Cerebellar nuclear complex (tissue), 1 donor: ENCODE results near the gene UBE2R2.
A peak's percentile ranks its signal among the peaks of the same experiment; 100 is the strongest.
"Not testable (repeated sequence)": the region's sequence is repeated elsewhere in the genome, so short reads cannot be mapped to it uniquely, and the experiment has no call there.

Experiments used
- DNase-seq, 2 experiments: peaks; one replicate each; lab custom pipeline; 2025; lab: John Stamatoyannopoulos, UW

Gene UBE2R2

DNA sequence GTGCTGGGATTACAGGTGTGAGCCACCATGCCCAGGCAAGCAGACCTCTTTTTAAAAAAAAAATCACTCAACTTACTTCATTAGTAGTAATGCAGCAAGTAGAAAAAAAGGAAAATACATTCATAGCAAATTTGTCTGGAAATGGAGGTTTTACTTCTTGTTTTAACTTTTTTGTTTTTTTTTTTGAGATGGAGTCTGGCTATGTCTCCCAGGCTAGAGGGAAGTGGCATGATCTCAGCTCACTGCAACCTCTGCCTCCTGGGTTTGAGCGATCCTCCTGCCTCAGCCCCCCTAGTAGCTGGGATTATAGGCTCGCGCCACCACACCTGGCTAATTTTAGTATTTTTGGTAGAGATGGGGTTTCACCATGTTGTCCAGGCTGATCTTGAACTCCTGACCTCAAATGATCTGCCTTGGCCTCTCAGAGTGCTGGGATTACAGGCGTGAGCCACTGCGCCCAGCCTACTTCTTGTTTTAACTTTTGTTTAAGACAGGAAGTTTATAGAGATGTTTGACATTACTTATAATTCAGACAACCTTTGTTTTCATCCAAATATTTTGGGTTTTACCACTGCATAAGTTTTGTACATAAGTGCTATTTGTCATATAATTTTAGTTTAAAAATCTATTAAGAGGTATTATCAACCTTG is 26.5 kb downstream of the UBE2R2 start:
- DNase-seq = no peak

DNA sequence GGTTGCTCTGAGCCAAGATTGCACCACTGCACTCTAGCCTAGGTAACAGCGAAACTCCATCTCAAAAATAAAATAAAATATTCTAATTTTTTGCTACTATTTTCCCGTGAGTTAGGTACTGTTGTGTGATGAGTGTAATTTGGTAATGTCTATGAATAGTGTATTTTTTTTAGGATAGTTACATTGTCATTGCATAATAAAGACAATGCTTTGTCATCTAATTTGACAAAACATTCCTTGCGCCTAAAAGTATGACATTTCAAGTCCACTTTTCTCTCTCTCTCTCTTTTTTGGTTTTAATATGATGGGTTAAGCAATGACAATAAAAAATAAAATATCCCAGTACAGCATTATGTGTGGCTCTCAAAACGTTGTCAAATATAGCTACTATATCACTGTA is 29.3 kb downstream of the UBE2R2 start:
- no peak for DNase-seq

DNA sequence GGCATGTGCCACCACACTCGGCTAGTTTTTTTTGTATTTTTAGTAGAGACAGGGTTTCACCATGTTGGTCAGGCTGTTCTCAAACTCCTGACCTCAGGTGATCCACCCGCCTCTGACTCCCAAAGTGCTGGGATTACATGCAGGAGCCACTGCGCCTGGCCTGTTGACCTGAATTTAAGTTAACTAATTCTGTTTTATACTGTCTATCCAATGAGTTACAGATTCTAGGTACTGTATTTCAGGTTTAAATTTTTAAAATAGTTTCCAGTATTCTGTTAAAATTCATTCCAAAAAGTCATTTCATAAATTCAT is 30.9 kb downstream of the UBE2R2 start:
- DNase-seq = not testable (repeated sequence)

DNA sequence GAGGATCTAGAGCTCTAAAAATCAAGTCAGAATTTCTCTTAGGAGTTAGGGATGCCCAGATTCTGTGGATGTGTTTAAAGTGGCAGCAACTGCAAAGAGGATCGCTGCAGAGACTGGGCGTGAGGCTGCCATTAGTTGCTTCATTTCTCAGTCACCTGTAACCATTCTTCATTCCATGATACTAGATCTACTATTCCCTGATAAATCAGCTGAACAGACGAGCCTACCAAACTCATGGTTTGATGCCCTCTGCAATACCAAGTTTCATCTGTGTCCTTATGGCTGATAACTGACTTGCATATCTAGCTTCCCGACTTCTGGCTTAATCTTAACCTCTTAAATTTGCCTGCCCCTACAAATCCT is 33.3 kb downstream of the UBE2R2 start:
- no peak for DNase-seq

DNA sequence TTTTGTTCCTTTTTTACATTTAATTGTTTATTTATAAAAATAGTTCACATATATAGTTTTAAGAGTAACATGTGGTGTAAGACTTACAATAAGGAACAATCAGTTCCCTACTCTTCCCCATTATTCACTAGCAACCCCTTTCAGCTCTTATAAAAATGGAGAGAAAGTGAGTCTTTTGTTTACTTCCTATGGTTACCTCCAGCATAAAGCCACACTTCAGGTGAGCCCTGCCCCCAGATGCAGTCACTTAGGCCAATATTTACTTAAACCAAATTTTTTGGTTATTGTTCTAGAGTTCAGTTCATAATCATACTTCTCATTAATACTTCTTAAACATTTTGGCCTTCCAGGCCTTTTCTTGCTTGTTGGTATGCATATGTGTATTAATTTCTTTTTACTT is 33.7 kb downstream of the UBE2R2 start:
- DNase-seq = no peak

DNA sequence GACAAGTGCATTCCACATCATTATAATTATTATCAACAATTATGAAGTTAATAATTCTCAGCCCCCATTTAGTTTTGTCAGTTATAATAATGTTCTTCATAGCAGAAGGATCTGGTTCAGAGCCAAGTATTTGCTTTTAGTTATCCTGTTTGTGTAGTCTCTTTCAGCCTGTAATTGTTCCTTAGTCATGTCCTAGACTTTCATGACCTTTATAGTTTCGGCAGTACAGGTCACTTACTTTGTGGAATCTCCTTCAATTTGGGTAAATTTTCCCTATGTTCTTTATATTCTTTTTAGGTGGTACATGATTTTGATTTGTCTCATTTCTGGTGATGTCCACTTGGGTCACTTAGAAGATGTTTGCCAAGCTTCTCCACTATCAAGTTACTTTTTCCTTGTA is 34.3 kb downstream of the UBE2R2 start:
- DNase-seq = no peak

DNA sequence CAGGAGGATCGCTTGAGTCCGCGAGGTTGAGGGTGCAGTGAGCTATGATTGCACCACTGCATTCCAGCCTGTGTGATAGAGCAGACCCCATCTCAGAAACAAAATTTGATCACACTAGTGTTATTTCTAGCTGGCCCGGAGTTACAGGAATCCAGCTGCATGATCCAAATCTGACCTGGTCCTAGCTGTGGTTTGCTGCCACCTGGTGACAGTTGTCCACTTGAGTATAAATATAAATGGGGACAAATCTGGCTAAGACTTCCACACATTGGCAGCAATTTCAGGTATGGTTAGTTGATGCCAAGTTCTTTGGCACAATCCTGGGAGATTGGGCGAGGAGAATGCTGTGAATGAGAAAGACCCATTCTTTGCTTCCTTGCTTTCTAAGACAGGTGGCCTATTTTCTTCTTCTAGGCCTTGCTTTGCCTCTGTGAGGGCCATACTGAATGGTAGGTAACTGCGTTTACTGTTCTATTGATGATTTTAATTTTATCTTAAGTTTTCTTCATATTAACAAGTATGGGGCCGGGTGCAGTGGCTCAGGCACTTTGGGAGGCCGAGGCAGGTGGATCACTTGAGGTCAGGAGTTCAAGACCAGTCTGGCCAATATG is 35.4 kb downstream of the UBE2R2 start:
- peak; percentile 49 to 87 for DNase-seq

DNA sequence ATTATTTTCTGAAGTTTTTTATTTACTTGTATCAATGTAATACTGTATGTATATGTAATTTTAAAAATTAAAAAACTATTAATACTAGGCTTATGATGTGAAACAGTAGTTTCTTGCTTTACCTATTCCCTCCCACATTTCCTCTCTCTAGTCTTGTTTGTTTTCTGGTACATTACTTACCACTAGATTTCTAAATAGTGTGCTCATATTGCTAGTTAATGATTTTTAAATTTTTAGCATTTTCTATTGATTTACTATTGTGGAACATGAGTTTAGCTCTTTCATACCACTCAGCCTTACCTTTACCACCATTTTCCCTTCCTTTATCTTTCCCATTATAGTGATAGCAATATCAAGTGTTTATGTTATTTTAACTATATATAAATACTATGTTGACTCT is 39.3 kb downstream of the UBE2R2 start:
- no peak for DNase-seq

DNA sequence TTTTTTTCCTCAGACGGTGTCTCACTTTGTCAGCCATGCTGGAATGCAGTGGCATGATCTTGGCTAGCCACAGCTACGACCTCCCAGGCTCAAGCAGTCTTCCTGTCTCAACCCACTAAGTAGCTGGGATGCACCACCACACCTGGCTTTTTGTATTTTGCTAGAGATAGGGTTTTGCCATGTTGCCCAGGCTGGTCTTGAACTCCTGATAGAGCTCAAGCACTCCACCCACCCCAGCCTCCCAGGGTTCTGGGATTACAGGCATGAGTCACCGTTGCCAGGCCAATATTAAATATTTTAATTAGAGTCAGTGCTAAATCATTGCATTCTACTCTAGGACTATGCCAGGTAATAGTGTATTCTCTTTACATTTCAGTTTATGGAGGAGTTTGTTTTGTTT is 41.5 kb downstream of the UBE2R2 start:
- no peak for DNase-seq

DNA sequence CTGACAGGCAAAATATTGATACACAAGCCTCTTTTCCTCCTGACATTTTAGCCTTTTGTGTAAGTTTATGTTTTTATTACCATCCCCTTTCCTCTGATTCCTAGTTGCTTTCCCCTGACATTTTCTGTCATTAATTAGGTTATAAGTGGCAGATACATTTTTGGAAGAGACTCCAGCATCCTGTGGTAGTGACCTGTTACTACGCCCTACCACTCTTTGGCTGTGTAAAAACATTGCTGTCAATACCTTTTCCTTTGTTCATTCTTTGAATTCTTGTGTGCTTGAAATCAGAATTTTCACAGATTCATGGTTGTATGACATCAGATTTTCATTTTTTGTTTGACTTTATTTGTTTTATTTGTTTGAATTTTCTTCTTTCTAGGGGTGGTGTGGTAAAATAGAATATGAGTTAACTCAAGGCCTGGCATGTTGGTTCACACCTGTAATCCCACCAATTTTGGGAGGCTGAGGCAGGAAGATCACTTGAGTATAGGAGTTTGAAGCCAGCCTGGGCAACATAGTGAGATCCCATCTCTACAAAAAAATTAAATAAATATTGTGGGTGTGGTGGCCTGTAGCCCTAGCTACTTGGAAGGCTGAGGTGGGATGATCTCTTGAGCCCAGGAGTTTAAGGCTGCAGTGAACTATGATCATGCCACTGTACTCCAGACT is 43.4 kb downstream of the UBE2R2 start:
- DNase-seq = no peak

DNA sequence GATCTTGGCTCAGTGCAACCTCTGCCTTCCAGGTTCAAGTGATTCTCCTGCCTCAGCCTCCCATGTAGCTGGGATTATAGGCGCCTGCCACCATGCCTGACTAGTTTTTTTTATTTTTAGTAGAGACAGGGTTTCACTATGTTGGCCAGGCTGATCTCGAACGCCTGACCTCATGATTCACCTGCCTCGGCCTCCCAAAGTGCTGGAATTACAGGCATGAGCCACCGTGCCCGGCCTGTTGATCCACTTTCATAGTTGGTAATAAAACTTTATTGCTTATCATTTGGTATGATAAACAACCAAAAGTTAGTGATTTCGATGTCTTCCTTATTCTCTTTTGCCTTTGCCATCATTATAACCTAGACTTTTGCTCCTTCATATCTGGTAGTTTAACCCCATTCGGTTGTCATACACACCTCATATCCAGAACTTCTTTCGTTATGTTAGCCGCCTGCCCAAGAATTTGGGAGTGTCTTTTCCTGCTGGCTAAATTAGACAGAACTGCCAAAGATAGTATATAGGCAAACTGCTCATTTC is 45.0 kb downstream of the UBE2R2 start:
- DNase-seq = no peak

DNA sequence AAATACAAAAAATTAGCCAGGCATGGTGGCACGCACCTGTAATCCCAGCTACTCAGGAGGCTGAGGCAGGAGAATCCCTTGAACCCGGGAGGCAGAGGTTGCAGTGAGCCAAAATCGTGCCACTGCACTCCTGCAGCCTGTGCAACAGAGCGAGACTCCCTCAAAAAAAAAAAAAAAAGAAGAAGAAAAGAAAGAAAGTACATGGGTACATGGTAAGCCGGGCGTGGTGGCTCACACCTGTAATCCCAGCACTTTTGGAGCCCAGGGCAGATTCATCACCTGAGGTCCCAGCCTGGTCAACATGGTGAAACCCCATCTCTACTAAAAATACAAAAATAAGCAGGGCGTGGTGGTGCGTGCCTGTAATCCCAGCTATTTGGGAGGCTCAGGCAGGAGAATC is 46.1 kb downstream of the UBE2R2 start:
- DNase-seq = not testable (repeated sequence)

DNA sequence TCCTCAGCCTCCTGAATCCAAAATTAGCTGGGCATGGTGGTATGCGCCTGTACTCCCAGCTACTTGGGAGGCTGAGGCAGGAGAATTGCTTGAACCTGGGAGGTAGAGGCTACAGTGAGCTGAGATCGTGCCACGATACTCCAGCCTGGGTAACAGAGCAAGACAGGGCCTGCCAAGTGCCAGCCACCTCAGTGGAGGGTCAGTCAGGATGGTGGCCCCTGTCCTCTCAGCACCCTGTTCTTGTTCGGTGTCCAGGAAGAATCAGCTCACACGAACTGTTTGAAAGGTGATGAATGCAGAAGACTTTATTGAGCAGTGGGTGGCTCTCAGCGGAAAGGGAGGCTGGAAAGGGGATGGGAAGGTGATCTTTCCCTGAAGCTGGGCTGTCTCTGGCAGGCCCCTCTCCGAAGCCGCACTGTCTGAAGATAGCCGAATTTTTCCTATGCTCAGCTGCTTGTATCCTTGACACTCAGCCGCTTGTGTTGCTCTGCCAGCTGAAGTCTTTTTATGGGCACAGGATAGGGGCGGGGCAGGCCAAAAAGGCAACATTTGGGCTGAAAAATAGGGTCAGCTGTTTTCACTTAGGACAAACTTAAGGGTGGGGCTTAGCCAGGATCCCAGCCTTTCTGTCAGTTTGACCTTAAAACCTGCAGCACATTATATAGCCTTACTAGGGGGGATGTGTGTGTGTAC is 50.9 kb downstream of the UBE2R2 start:
- DNase-seq = no peak

DNA sequence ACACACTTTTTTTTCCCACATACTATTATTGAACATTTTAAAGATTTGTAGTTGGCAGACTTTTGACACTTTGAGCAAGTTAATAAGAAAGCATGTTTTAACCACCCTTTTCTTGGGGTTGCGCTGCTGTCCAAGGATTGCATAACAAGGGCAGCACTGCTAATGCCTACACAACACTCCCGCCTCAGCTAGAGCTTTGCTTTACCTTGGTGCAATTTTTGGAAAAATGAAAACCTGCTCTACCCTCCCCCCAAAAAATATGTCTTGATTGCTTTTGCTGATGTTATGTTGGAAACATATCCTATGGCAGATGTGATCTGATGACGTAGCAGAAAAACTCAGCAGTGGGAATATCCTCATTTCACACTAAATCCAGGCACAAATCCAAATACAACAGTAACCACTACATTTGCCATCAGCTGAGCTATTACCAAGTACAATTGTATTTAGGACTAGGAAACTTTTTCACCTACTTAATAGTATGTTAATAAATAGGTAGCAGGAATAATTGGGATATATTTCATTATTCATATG is 51.5 kb downstream of the UBE2R2 start:
- no peak for DNase-seq

DNA sequence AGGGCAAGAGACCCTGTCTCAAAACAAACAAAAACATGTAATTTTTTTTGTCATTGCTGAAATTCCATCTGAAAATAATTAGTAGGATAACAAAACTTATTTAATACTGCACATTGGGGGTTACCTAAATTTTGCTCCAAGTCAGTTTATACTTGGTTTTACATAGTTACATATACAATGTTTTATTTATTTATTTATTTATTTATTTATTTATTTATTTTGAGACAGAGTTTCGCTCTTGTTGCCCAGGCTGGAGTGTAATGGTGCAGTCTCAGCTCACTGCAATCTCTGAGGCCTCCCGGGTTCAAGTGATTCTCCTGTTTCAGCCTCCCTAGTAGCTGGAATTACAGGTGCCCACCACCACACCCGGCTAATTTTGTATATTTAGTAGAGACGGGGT is 52.3 kb downstream of the UBE2R2 start:
- not testable (repeated sequence) for DNase-seq

DNA sequence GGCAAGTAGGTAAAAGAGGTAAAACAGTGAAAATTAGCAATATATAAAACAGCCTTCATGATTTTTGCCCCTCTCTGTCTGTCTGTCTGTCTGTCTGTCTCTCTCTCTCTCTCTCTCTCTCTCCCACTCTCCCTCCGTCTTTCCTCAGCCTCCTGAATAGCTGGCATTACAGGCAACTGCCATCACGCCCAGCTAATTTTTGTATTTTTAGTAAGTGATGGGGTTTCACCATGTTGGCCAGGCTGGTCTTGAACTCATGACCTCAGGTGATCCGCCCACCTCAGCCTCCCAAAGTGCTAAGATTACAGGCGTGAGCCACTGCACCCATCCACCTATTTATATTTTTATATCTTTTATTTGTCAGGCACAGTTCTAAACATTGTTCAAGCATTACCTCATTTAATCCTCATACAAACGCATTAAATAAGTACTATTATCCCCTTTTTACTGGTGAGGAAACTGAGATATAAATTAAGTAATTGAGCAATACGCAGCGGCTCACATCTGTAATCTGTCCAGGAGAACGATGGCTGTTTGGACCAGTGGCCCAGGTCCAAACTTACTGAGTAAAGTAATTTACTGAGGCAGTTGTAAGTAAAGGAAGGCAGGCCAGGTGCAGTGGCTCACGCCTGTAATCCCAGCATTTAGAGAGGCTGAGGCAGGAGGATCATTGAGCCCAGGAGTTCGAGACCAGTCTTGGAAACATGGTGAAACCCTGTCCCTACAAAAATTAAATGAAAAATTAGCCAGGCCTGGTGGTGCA is 60.9 kb downstream of the UBE2R2 start:
- DNase-seq = no peak

DNA sequence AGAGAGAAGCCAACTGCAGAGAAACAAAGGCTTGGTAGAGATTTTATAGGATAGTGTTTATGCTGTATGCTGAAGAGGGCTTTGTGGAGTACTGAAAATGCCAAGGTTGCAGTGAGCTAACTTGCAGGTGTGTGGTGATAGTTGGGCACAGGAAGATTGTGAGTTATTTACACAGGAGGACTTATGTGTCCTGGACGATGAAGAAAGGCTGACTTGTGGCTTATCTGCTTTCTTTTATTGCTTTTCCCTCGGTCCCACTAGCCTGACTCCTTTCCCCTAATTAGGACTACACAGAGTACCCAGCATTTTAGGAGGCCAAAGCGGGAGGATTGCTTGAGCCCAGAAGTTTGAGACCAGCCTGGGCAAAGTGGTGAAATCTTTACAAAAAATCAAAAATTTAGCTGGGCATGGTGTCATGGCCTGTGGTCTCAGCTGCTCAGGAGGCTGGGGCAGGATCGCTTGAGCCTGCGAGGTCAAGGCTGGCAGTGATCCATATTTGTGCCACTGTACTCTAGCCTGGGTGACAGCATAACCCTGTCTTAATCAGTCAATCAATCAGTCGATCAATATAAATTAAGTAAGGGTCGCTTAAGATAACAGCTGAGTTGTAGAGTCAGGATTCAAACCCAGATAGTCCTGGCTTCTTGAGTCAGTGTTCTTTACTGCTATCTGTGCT is 61.9 kb downstream of the UBE2R2 start:
- DNase-seq = no peak

DNA sequence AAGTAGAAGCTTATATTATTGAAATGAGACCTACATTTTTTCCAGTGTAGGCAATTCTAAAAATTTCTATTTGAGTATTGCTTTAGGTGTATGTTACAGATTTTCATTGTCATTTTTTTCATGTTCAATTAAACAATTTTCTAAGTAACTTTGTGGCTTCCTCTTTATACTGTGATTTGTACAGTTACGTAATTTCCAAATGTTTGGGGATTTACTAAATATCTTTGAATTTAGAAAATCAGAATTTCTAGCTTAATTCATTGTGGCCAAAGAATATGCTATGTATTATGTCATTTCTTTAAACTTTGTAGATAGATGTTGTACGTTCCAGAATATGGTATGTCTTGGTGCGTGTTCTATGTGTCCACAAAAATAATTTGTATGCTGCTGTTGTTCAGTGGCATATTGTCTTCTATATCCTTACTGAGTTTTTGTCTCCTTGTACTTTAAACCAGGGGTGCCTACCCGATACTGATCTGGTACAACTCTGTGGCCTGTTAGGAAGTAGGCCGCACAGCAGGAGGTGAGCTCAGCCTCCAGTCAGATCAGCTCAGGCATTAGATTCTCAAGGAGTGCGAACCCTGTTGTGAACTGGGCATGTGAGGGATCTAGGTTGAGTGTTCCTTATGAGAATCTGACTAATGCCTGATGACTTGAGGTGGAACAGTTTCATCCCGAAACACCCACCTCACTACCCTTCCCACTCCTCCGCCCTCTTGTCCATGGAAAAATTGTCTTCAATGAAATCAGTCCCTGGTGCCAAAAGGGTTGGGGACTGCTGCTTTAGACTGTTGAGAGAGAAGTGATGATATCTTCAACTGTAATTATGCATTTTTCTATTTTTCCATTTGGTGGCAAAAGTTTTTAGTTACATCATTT is 63.5 kb downstream of the UBE2R2 start:
- DNase-seq = no peak

DNA sequence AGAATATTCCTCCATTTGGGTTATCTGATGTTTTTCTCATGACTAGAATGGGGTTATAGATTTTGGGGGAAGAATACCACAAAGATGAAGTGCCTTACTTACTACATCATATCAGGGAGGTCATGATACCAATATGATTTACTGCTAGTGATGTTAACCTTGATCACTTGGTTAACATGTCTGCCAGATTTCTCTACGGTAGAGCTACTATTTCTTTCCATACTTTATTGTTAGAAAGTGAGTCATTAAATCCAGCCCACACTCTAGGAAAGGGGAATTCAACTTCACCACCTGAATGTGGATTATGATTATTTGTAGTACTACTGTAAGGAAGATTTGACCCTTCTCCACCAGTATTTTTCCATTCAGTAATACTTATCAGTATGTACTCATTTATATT is 64.7 kb downstream of the UBE2R2 start:
- DNase-seq = no peak
